OCI-LY1 (cell line): ENCODE data around the gene CDKN2A.

Experiments used
- H2AFZ ChIP-seq: fragments of 200-600 bp; sonication (generic), shearing (Covaris generic); 2 replicates; pipeline ENCODE4 v1.6.0; 2014; ENCODE audit warnings: antibody characterized with exemption, mild to moderate bottlenecking, low read length
- H3F3A ChIP-seq: fragments of 200-600 bp; sonication (generic), shearing (Covaris generic); 2 replicates; pipeline ENCODE4 v1.6.0; 2014; ENCODE audit warnings: mild to moderate bottlenecking, antibody characterized with exemption, low read length, moderate library complexity; ENCODE audit not compliant: insufficient read depth
- H3K27ac ChIP-seq: fragments of 200-600 bp; sonication (generic); 2 replicates; pipeline ENCODE4 v1.5.1; 2014; ENCODE audit warnings: low read length, mixed run types, mild to moderate bottlenecking, low read depth; ENCODE audit not compliant: poor library complexity, severe bottlenecking
- H3K27me3 ChIP-seq: fragments of 200-600 bp; sonication (generic); 2 replicates; pipeline ENCODE4 v1.6.0; 2014; ENCODE audit warnings: antibody characterized with exemption, mild to moderate bottlenecking, low read length, moderate library complexity; ENCODE audit not compliant: insufficient read depth
- H3K36me3 ChIP-seq: fragments of 200-600 bp; sonication (generic); 2 replicates; pipeline ENCODE4 v1.6.1; 2014; ENCODE audit warnings: mild to moderate bottlenecking, antibody characterized with exemption, low read length, moderate library complexity, mixed read lengths; ENCODE audit not compliant: insufficient read depth
- H3K4me1 ChIP-seq: fragments of 200-600 bp; sonication (generic); 2 replicates; pipeline ENCODE4 v1.5.1; 2014; ENCODE audit warnings: mild to moderate bottlenecking, low read length, moderate library complexity; ENCODE audit not compliant: insufficient read depth, severe bottlenecking
- H3K4me2 ChIP-seq: fragments of 200-600 bp; sonication (generic), shearing (Covaris generic); 2 replicates; pipeline ENCODE4 v1.6.1; 2014; ENCODE audit warnings: low read length
- H3K4me3 ChIP-seq: fragments of 200-600 bp; sonication (generic); 2 replicates; pipeline ENCODE4 v1.5.1; 2014; ENCODE audit warnings: low read length, low read depth, mild to moderate bottlenecking, mixed read lengths; ENCODE audit not compliant: poor library complexity, severe bottlenecking
- H3K79me2 ChIP-seq: fragments of 200-600 bp; shearing (Covaris generic); 2 replicates; pipeline ENCODE4 v1.6.1; 2016; ENCODE audit warnings: mixed run types, low read length, mixed read lengths; ENCODE audit not compliant: insufficient read depth
- H3K9ac ChIP-seq: fragments of 200-600 bp; sonication (generic), shearing (Covaris generic); 2 replicates; pipeline ENCODE4 v1.6.1; 2014; ENCODE audit warnings: mild to moderate bottlenecking, low read length, mixed read lengths
- H3K9me2 ChIP-seq: fragments of 200-600 bp; sonication (generic), shearing (Covaris generic); 2 replicates; pipeline ENCODE4 v1.6.1; 2014; ENCODE audit warnings: low read depth, mild to moderate bottlenecking, low read length, mixed read lengths
- H3K9me3 ChIP-seq: fragments of 200-600 bp; shearing (Covaris generic); 2 replicates; pipeline ENCODE4 v1.6.1; 2014; ENCODE audit warnings: low read length, mixed read lengths
- H4K20me1 ChIP-seq: fragments of 200-600 bp; sonication (generic), shearing (Covaris generic); 2 replicates; pipeline ENCODE4 v1.6.0; 2016; ENCODE audit warnings: mild to moderate bottlenecking, low read length; ENCODE audit not compliant: insufficient read depth
- EZH2 ChIP-seq: fragments of 200-600 bp; sonication (generic), shearing (Covaris generic); IDR thresholded peaks from 2 replicates; pipeline ENCODE4 v1.8.0; 2017; ENCODE audit warnings: borderline replicate concordance, mixed run types, mild to moderate bottlenecking, antibody characterized with exemption, low read length, moderate library complexity, mixed read lengths
- TF ChIP-seq, protein P1 (sequence below): fragments of 200-600 bp; sonication (generic), shearing (Covaris generic); IDR thresholded peaks from 2 replicates; pipeline ENCODE4 v1.5.1; 2017; ENCODE audit warnings: mild to moderate bottlenecking, antibody characterized with exemption, low read length, moderate library complexity, mixed read lengths

CDKN2A gene

GRCh38 chr9:22005021-22005701, 11.0 kb upstream of the CDKN2A start:
- H2AFZ ChIP-seq, result no peak overlapping the region
- no peaks in the 10 kb centered on the region for H3K27me3 ChIP-seq
- no peaks in the 10 kb centered on the region for H4K20me1 ChIP-seq

GRCh38 chr9:22002038-22002437, 7.8 kb upstream of the CDKN2A start:
- no peak overlapping the region for H3K27ac ChIP-seq
- peaks cover 44% of the 10 kb centered on the region for H3K4me1 ChIP-seq
- no peak overlapping the region for H3K9ac ChIP-seq
- peaks cover 23% of the 10 kb centered on the region for H3K79me2 ChIP-seq
- no peaks in the 10 kb centered on the region for H3K9me3 ChIP-seq
- no peaks in the 10 kb centered on the region for H3F3A ChIP-seq
- H3K27me3 ChIP-seq, result no peaks in the 10 kb centered on the region
- H3K36me3 ChIP-seq, result peaks cover 7% of the 10 kb centered on the region; the same call in 1 of the 2 replicates
- no peaks in the 10 kb centered on the region for H4K20me1 ChIP-seq
- TF ChIP-seq, protein P1, sequence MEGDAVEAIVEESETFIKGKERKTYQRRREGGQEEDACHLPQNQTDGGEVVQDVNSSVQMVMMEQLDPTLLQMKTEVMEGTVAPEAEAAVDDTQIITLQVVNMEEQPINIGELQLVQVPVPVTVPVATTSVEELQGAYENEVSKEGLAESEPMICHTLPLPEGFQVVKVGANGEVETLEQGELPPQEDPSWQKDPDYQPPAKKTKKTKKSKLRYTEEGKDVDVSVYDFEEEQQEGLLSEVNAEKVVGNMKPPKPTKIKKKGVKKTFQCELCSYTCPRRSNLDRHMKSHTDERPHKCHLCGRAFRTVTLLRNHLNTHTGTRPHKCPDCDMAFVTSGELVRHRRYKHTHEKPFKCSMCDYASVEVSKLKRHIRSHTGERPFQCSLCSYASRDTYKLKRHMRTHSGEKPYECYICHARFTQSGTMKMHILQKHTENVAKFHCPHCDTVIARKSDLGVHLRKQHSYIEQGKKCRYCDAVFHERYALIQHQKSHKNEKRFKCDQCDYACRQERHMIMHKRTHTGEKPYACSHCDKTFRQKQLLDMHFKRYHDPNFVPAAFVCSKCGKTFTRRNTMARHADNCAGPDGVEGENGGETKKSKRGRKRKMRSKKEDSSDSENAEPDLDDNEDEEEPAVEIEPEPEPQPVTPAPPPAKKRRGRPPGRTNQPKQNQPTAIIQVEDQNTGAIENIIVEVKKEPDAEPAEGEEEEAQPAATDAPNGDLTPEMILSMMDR, result no peak
- no peak for TF ChIP-seq EZH2
- no peak overlapping the region for H3K4me3 ChIP-seq
- no peaks in the 10 kb centered on the region for H3K9me2 ChIP-seq
- no peak overlapping the region for H3K4me2 ChIP-seq
- no peak overlapping the region for H2AFZ ChIP-seq

More at GRCh38 chr9:22005021-22005701, 11.0 kb upstream of the CDKN2A start:
- H3K27ac ChIP-seq, result peak overlapping the region; percentile 79
- no peaks in the 10 kb centered on the region for H3K9me3 ChIP-seq
- H3K36me3 ChIP-seq, result no peaks in the 10 kb centered on the region; the same call in 1 of the 2 replicates
- peaks cover 57% of the 10 kb centered on the region for H3K4me1 ChIP-seq
- peaks cover 15% of the 10 kb centered on the region for H3K79me2 ChIP-seq
- H3F3A ChIP-seq, result no peaks in the 10 kb centered on the region
- no peaks in the 10 kb centered on the region for H3K9me2 ChIP-seq
- peak overlapping the region; percentile 48; the same call in 1 of the 2 replicates for H3K9ac ChIP-seq
- peak overlapping the region; percentile 73 for H3K4me2 ChIP-seq
- TF ChIP-seq EZH2, result no peak
- TF ChIP-seq, protein P1, result peak; percentile 22; the same call in 1 of the 2 replicates
- peak overlapping the region; percentile 54 for H3K4me3 ChIP-seq

GRCh38 chr9:21998026-21998425, 3.8 kb upstream of the CDKN2A start:
- Histone ChIP-seq H2AFZ (no peak overlapping the region), H3K79me2 (peaks cover 33% of the 10 kb centered on the region), H3K27ac (no peak overlapping the region), H3K4me2 (no peak overlapping the region), H3K9me2 (no peaks in the 10 kb centered on the region), H3F3A (no peaks in the 10 kb centered on the region), H3K4me1 (peaks cover 23% of the 10 kb centered on the region), H3K4me3 (no peak overlapping the region), H4K20me1 (no peaks in the 10 kb centered on the region), H3K9ac (no peak overlapping the region), H3K9me3 (no peaks in the 10 kb centered on the region), H3K27me3 (no peaks in the 10 kb centered on the region), H3K36me3 (0 out of 2 replicates have a peak, but pooled peaks cover 17% of the 10 kb centered on the region)
- TF ChIP-seq, protein P1, result no peak
- no peak for TF ChIP-seq EZH2
